Erythroblast (primary cell): ENCODE results near the gene SPATC1L.
"Not testable (repeated sequence)": the region's sequence is repeated elsewhere in the genome, so short reads cannot be mapped to it uniquely, and the experiment has no call there.

Source experiments
- DNase-seq, 2 experiments: peaks; one replicate each; lab custom pipeline; 2025; lab: John Stamatoyannopoulos, UW
- GATA1 ChIP-seq: IDR thresholded peaks from 2 replicates; pipeline ENCODE4 v1.6.1; 2011; ENCODE audit warnings: low read depth, mild to moderate bottlenecking, control low read depth, low read length, moderate library complexity
- POLR2A ChIP-seq: IDR thresholded peaks from 2 replicates; pipeline ENCODE4 v1.6.1; 2011; ENCODE audit warnings: mild to moderate bottlenecking, low read length

Gene SPATC1L

GRCh38 chr21:46210378-46211136 lies 26.3 kb upstream of the SPATC1L start:
- TF ChIP-seq GATA1 (no peak), POLR2A (no peak)

GRCh38 chr21:46208761-46209721 lies 24.8 kb upstream of the SPATC1L start:
- TF ChIP-seq POLR2A, result no peak
- no peak for TF ChIP-seq GATA1
- no peak for DNase-seq

More at GRCh38 chr21:46210378-46211136, 26.3 kb upstream of the SPATC1L start:
- DNase-seq, result no peak

- no peak for TF ChIP-seq POLR2A
- TF ChIP-seq GATA1, result no peak
- no peak for DNase-seq
These were observed 23.8 kb upstream of the SPATC1L start for GRCh38 chr21:46207920-46208591.

GRCh38 chr21:46207006-46207919 lies 23.0 kb upstream of the SPATC1L start:
- TF ChIP-seq POLR2A (no peak), GATA1 (no peak)

GRCh38 chr21:46206163-46207005 lies 22.1 kb upstream of the SPATC1L start:
- no peak for DNase-seq
- TF ChIP-seq POLR2A (no peak), GATA1 (no peak)

More at GRCh38 chr21:46207006-46207919, 23.0 kb upstream of the SPATC1L start:
- no peak for DNase-seq

- TF ChIP-seq POLR2A (no peak), GATA1 (no peak)
These were observed 21.5 kb upstream of the SPATC1L start for GRCh38 chr21:46205766-46206162.

GRCh38 chr21:46205166-46205565 lies 20.9 kb upstream of the SPATC1L start:
- DNase-seq, result no peak
- no peak for TF ChIP-seq GATA1
- TF ChIP-seq POLR2A, result no peak

More at GRCh38 chr21:46205766-46206162, 21.5 kb upstream of the SPATC1L start:
- no peak for DNase-seq

- TF ChIP-seq POLR2A, result no peak
- TF ChIP-seq GATA1, result no peak
These were observed 18.9 kb upstream of the SPATC1L start for GRCh38 chr21:46203203-46203600.

GRCh38 chr21:46202592-46203202 lies 18.4 kb upstream of the SPATC1L start:
- TF ChIP-seq POLR2A (no peak), GATA1 (no peak)
- no peak for DNase-seq

More at GRCh38 chr21:46203203-46203600, 18.9 kb upstream of the SPATC1L start:
- no peak for DNase-seq

- not testable (repeated sequence) for DNase-seq
These were observed 16.9 kb upstream of the SPATC1L start for GRCh38 chr21:46200877-46201803.
